OCI-LY3 (cell line): Measurements from ENCODE around the gene PYGM.
A peak's percentile ranks its signal among the peaks of the same experiment; 100 is the strongest.

Experiments used
- H2AFZ ChIP-seq: fragments of 200-600, 300-600 bp; shearing (Covaris generic); 2 replicates; pipeline ENCODE4 v1.6.0; 2014; ENCODE audit warnings: antibody characterized with exemption, low read depth, low read length
- H3K27ac ChIP-seq: fragments of 200-600, 300-600 bp; sonication (generic); 2 replicates; pipeline ENCODE4 v1.5.1; 2014; ENCODE audit warnings: mild to moderate bottlenecking, low read length, moderate library complexity, mixed read lengths
- H3K27me3 ChIP-seq: fragments of 200-600, 300-600 bp; sonication (generic); 2 replicates; pipeline ENCODE4 v1.6.1; 2014; ENCODE audit warnings: low read depth, low read length, mixed read lengths
- H3K36me3 ChIP-seq: fragments of 200-600, 300-600 bp; sonication (generic); replicated peaks from 2 replicates; pipeline ENCODE3; 2014; ENCODE audit warnings: low read depth, low read length, mixed read lengths
- H3K4me1 ChIP-seq: fragments of 300-600, 200-600 bp; sonication (generic); 2 replicates; pipeline ENCODE4 v1.6.1; 2014; ENCODE audit warnings: low read length, mixed read lengths
- H3K4me2 ChIP-seq: fragments of 200-600, 300-600 bp; sonication (generic); 2 replicates; pipeline ENCODE4 v1.6.1; 2014; ENCODE audit warnings: low read length, mixed read lengths
- H3K4me3 ChIP-seq: fragments of 300-600, 200-600 bp; sonication (generic); 2 replicates; pipeline ENCODE4 v1.5.1; 2014; ENCODE audit warnings: antibody characterized with exemption, mild to moderate bottlenecking, low read length, moderate library complexity
- H3K79me2 ChIP-seq: fragments of 300-600, 200-600 bp; shearing (Covaris generic); 2 replicates; pipeline ENCODE4 v1.6.1; 2014; ENCODE audit warnings: mild to moderate bottlenecking, low read length, mixed read lengths
- H3K9ac ChIP-seq: fragments of 300-600, 200-600 bp; shearing (Covaris generic); 2 replicates; pipeline ENCODE4 v1.6.0; 2014; ENCODE audit warnings: mild to moderate bottlenecking, low read length, moderate library complexity
- H3K9me3 ChIP-seq: fragments of 200-600, 300-600 bp; shearing (Covaris generic); 2 replicates; pipeline ENCODE4 v1.6.1; 2014; ENCODE audit warnings: low read length, mixed read lengths; ENCODE audit not compliant: insufficient read depth
- H4K20me1 ChIP-seq: fragments of 200-600, 300-600 bp; sonication (generic); 2 replicates; pipeline ENCODE4 v1.6.1; 2016; ENCODE audit warnings: low read length, mixed read lengths; ENCODE audit not compliant: insufficient read depth
- CTCF ChIP-seq: fragments of 200-600, 300-600 bp; sonication (generic); IDR thresholded peaks from 2 replicates; pipeline ENCODE4 v1.5.1; 2014; ENCODE audit warnings: antibody characterized with exemption, low read length, low read depth
- EZH2phosphoT487 ChIP-seq: fragments of 200-600 bp; shearing (Covaris generic); IDR thresholded peaks from 2 replicates; pipeline ENCODE4 v1.6.1; 2018; ENCODE audit warnings: antibody characterized with exemption, mixed run types, low read depth

PYGM gene

GRCh38 chr11:64751136-64751535 is 8.6 kb downstream of the PYGM start:
- no peak overlapping the region for H3K27ac ChIP-seq
- H3K36me3 ChIP-seq: peaks cover 3% of the 10 kb centered on the region
- no peaks in the 10 kb centered on the region for H3K9me3 ChIP-seq
- H3K9ac ChIP-seq: no peak overlapping the region
- H3K4me2 ChIP-seq: no peak overlapping the region
- H3K4me1 ChIP-seq: peaks cover 26% of the 10 kb centered on the region
- no peak overlapping the region for H2AFZ ChIP-seq
- no peaks in the 10 kb centered on the region for H3K27me3 ChIP-seq
- no peaks in the 10 kb centered on the region for H3K79me2 ChIP-seq
- TF ChIP-seq EZH2phosphoT487: no peak
- H4K20me1 ChIP-seq: no peaks in the 10 kb centered on the region
- no peak overlapping the region for H3K4me3 ChIP-seq

GRCh38 chr11:64750361-64751054 is 9.3 kb downstream of the PYGM start:
- Histone ChIP-seq H3K9me3 (no peaks in the 10 kb centered on the region), H2AFZ (no peak overlapping the region), H3K36me3 (peaks cover 3% of the 10 kb centered on the region), H3K79me2 (no peaks in the 10 kb centered on the region), H3K4me1 (peaks cover 28% of the 10 kb centered on the region), H3K4me3 (no peak overlapping the region), H3K9ac (no peak overlapping the region), H4K20me1 (no peaks in the 10 kb centered on the region), H3K27ac (no peak overlapping the region), H3K27me3 (no peaks in the 10 kb centered on the region), H3K4me2 (no peak overlapping the region)
- TF ChIP-seq CTCF (peak; percentile 32), EZH2phosphoT487 (no peak)

GRCh38 chr11:64747961-64748665 is 11.7 kb downstream of the PYGM start:
- Histone ChIP-seq H3K9ac (no peak overlapping the region), H3K79me2 (no peaks in the 10 kb centered on the region), H3K27me3 (no peaks in the 10 kb centered on the region), H2AFZ (no peak overlapping the region), H3K9me3 (no peaks in the 10 kb centered on the region), H4K20me1 (no peaks in the 10 kb centered on the region), H3K27ac (no peak overlapping the region), H3K4me2 (no peak overlapping the region), H3K4me3 (no peak overlapping the region), H3K36me3 (peaks cover 3% of the 10 kb centered on the region), H3K4me1 (peaks cover 35% of the 10 kb centered on the region)
- TF ChIP-seq EZH2phosphoT487: no peak
- TF ChIP-seq CTCF: no peak

GRCh38 chr11:64746486-64746885 is 13.3 kb downstream of the PYGM start:
- H2AFZ ChIP-seq: peak overlapping the region; percentile 69; the same call in 1 of the 2 replicates
- TF ChIP-seq EZH2phosphoT487 (no peak), CTCF (no peak)
- peak overlapping the region; percentile 87 for H3K4me2 ChIP-seq
- H3K9me3 ChIP-seq: no peaks in the 10 kb centered on the region
- H3K36me3 ChIP-seq: peaks cover 3% of the 10 kb centered on the region
- no peaks in the 10 kb centered on the region for H4K20me1 ChIP-seq
- H3K27me3 ChIP-seq: no peaks in the 10 kb centered on the region
- H3K9ac ChIP-seq: peak overlapping the region; percentile 93; the same call in 1 of the 2 replicates
- H3K79me2 ChIP-seq: no peaks in the 10 kb centered on the region
- peak overlapping the region; percentile 84 for H3K4me3 ChIP-seq
- peaks cover 43% of the 10 kb centered on the region for H3K4me1 ChIP-seq
- no peak overlapping the region for H3K27ac ChIP-seq
